K562 (cell line): ENCODE data around the gene LRRC58. TPM values are rescaled to one million over a fixed set of nuclear protein-coding genes. Genes with fewer than 3 reads are reported as not detected.

Experiments used
- ATAC-seq: fragments of 200-7000 bp; cut with Tn5 transposase; 3 replicates; pipeline ENCODE4 v1.9.1; 2020; ENCODE audit warnings: moderate library complexity
- BruUV-seq: library from RNA; stranded (reverse); fragments of 400-500 nt; replicated peaks from 2 replicates; lab custom pipeline; 2021; lab: Mats Ljungman, UMichigan
- CTCF ChIA-PET: fragments of 300-600 bp; formaldehyde crosslinking; extraction: SDS; loops from one replicate; lab custom pipeline; 2021; ENCODE audit warnings: low intra/inter-chr PET ratio; lab: Yijun Ruan, JAX
- POLR2A ChIA-PET: fragments of 300-600, 350-650 bp; sonication (Branson Sonifier 250); formaldehyde crosslinking; extraction: SDS; loops from one replicate; lab custom pipeline; 2021; ENCODE audit warnings: antibody characterized with exemption, inconsistent platforms; lab: Yijun Ruan, JAX
- DNase-seq, 4 experiments: peaks; one replicate each; pipeline versions ENCODE4 v3.0.0 to v3.0.0-alpha.2; 2011 to 2018; ENCODE audit warnings: low spot score in 3 of 4, mixed read lengths in 3 of 4; ENCODE audit errors: extremely low read depth in 1 of 4
- FAIRE-seq: peaks from 2 replicates; lab custom pipeline; 2011; peaks lifted over from hg19 to GRCh38; lab: Jason Lieb, UNC
- H2AFZ ChIP-seq: 2 replicates; pipeline ENCODE4 v1.6.0; 2011; ENCODE audit warnings: low read depth, low read length, control low read depth, inconsistent platforms
- H3K27ac ChIP-seq: fragments of 200-600 bp; 3 replicates; pipeline ENCODE4 v1.8.0; 2011; ENCODE audit warnings: low read depth, mild to moderate bottlenecking, control low read depth, inconsistent platforms, low read length, moderate library complexity, mixed read lengths; ENCODE audit errors: extremely low read depth
- H3K27me3 ChIP-seq, 2 experiments: fragments of 300-600 bp in 1 of 2; 2 replicates in 1 of 2; 3 replicates in 1 of 2; pipeline versions ENCODE4 v1.6.0 to v1.8.0; 2011; ENCODE audit warnings: inconsistent platforms in 2 of 2, low read length in 2 of 2, mild to moderate bottlenecking in 1 of 2, mixed read lengths in 1 of 2, moderate library complexity in 1 of 2; ENCODE audit not compliant: control insufficient read depth in 2 of 2, insufficient read depth in 2 of 2
- H3K36me3 ChIP-seq: fragments of 300-600 bp; 3 replicates; pipeline ENCODE4 v1.8.0; 2011; ENCODE audit warnings: mild to moderate bottlenecking, low read length, inconsistent platforms; ENCODE audit not compliant: control insufficient read depth, insufficient read depth
- H3K4me1 ChIP-seq, 2 experiments: fragments of 200-600 bp in 1 of 2; replicated peaks in 1 of 2; 2 replicates in 1 of 2; 3 replicates in 1 of 2; pipeline versions ENCODE4 v1.5.1 to v1.8.0; 2011; ENCODE audit warnings: inconsistent platforms in 2 of 2, low read length in 2 of 2, mild to moderate bottlenecking in 1 of 2, mixed read lengths in 1 of 2, moderate library complexity in 1 of 2; ENCODE audit not compliant: control insufficient read depth in 2 of 2, insufficient read depth in 2 of 2
- H3K4me2 ChIP-seq: 2 replicates; pipeline ENCODE4 v1.6.1; 2011; ENCODE audit warnings: low read length, control low read depth, inconsistent platforms, mixed read lengths; ENCODE audit not compliant: insufficient read depth
- H3K4me3 ChIP-seq: fragments of 200-600 bp; sonication (generic), shearing (Covaris generic); 2 replicates; pipeline ENCODE4 v1.5.1; 2016; ENCODE audit warnings: control low read depth, inconsistent platforms
- H3K79me2 ChIP-seq: fragments of 200-600 bp; 3 replicates; pipeline ENCODE4 v1.8.0; 2011; ENCODE audit warnings: low read length, inconsistent platforms; ENCODE audit not compliant: control insufficient read depth, insufficient read depth
- H3K9ac ChIP-seq, 2 experiments: 2 replicates each; pipeline versions ENCODE4 v1.6.0 to v1.6.1; 2011; ENCODE audit warnings: low read depth in 2 of 2, low read length in 2 of 2, control low read depth in 1 of 2, inconsistent platforms in 1 of 2, mild to moderate bottlenecking in 1 of 2, mixed read lengths in 1 of 2; ENCODE audit not compliant: insufficient read depth in 1 of 2
- H3K9me1 ChIP-seq: one replicate; pipeline ENCODE4 v1.6.0; 2011; ENCODE audit warnings: inconsistent platforms, mild to moderate bottlenecking, low read length, moderate library complexity; ENCODE audit not compliant: control insufficient read depth, insufficient read depth
- H3K9me3 ChIP-seq: replicated peaks from 2 replicates; pipeline ENCODE4 v1.5.1; 2011; ENCODE audit warnings: low read depth, low read length, inconsistent platforms; ENCODE audit not compliant: control insufficient read depth, insufficient read depth
- H4K20me1 ChIP-seq: replicated peaks from 2 replicates; pipeline ENCODE4 v1.6.1; 2011; ENCODE audit warnings: low read length, inconsistent platforms, mixed read lengths; ENCODE audit not compliant: control insufficient read depth, insufficient read depth
- CBFB ChIP-seq: sonication (generic); formaldehyde crosslinking; IDR thresholded peaks from 2 replicates; pipeline ENCODE4 v1.4.0; 2020; ENCODE audit warnings: mild to moderate bottlenecking, missing genetic modification reagents
- FUS ChIP-seq: fragments of 200-400 bp; formaldehyde crosslinking; optimal IDR thresholded peaks from 2 replicates; pipeline ENCODE3; 2017; ENCODE audit warnings: low read depth, low read length
- GATAD2B ChIP-seq: fragments of 450-650 bp; IDR thresholded peaks from 2 replicates; pipeline ENCODE4 v1.6.1; 2017; ENCODE audit warnings: mild to moderate bottlenecking, borderline replicate concordance
- LARP7 ChIP-seq: fragments of 450-650 bp; IDR thresholded peaks from 2 replicates; pipeline ENCODE4 v1.6.1; 2016
- MCM2 ChIP-seq: fragments of 450-650 bp; IDR thresholded peaks from 2 replicates; pipeline ENCODE4 v1.6.1; 2017; ENCODE audit warnings: low read depth, mild to moderate bottlenecking
- NFYB ChIP-seq: IDR thresholded peaks from 2 replicates; pipeline ENCODE4 v1.6.1; 2011; ENCODE audit warnings: mild to moderate bottlenecking, moderate library complexity; ENCODE audit not compliant: insufficient read length; ENCODE audit errors: extremely low read depth
- NR4A1 ChIP-seq, 2 experiments: fragments of 250-450 bp in 1 of 2; fragments of 450-650 bp in 1 of 2; sonication (Bioruptor Pico) in 1 of 2; IDR thresholded peaks; 2 replicates each; pipeline versions ENCODE4 v1.4.0 to v1.6.1; 2016 to 2020; ENCODE audit warnings: mild to moderate bottlenecking in 2 of 2, missing compliant biosample characterization in 1 of 2, missing genetic modification characterization in 1 of 2, moderate library complexity in 1 of 2
- PURB ChIP-seq: sonication (generic); formaldehyde crosslinking; IDR thresholded peaks from 2 replicates; pipeline ENCODE4 v1.9.0; 2021; ENCODE audit warnings: low read depth, mild to moderate bottlenecking, missing genetic modification reagents
- SRSF1 ChIP-seq: fragments of 200-400 bp; formaldehyde crosslinking; IDR thresholded peaks from 2 replicates; pipeline ENCODE4 v1.6.1; 2017; ENCODE audit warnings: mild to moderate bottlenecking, low read depth, low read length, moderate library complexity
- TEAD2 ChIP-seq: fragments of 450-650 bp; IDR thresholded peaks from 2 replicates; pipeline ENCODE4 v1.6.1; 2016; ENCODE audit warnings: missing genetic modification characterization, control low read depth, missing compliant biosample characterization
- TOE1 ChIP-seq, 2 experiments: fragments of 450-650 bp in 1 of 2; sonication (generic) in 1 of 2; formaldehyde crosslinking in 1 of 2; IDR thresholded peaks; 2 replicates each; pipeline versions ENCODE4 v1.7.1 to v1.8.0; 2016 to 2022; ENCODE audit warnings: borderline replicate concordance in 2 of 2, mild to moderate bottlenecking in 2 of 2, antibody characterized with exemption in 1 of 2, inconsistent platforms in 1 of 2, low read depth in 1 of 2, missing genetic modification reagents in 1 of 2, moderate library complexity in 1 of 2
- TSC22D4 ChIP-seq: fragments of 450-650 bp; IDR thresholded peaks from 2 replicates; pipeline ENCODE4 v1.6.1; 2016; ENCODE audit warnings: missing genetic modification characterization, missing biosample characterization, control low read depth
- ZKSCAN8 ChIP-seq: fragments of 200-800 bp; sonication (Bioruptor generic); IDR thresholded peaks from 2 replicates; pipeline ENCODE4 v1.6.1; 2016; ENCODE audit warnings: missing genetic modification characterization, missing compliant biosample characterization
- ZNF431 ChIP-seq: sonication (generic); formaldehyde crosslinking; IDR thresholded peaks from 2 replicates; pipeline ENCODE4 v1.8.0; 2022; ENCODE audit warnings: mild to moderate bottlenecking, missing genetic modification reagents
- ZNF668 ChIP-seq: fragments of 250-450 bp; sonication (Bioruptor Pico); IDR thresholded peaks from 2 replicates; pipeline ENCODE4 v1.8.0; 2022; ENCODE audit warnings: mild to moderate bottlenecking, inconsistent platforms
- WGBS: fragments of 100-300 bp; shearing (Covaris generic); methylation state at CpG from one replicate; pipeline ENCODE4 v1.1.6; 2016; ENCODE audit warnings: low coverage, mixed read lengths; ENCODE audit not compliant: insufficient coverage; ENCODE audit errors: missing lambda C conversion rate; 5-methylcytosine and 5-hydroxymethylcytosine counted together
- in situ Hi-C: fragments of 300-500 bp; cut with MboI; formaldehyde crosslinking; loops from 4 replicates; pipeline ENCODE4 v1.15.0; 2018; ENCODE audit warnings: inconsistent platforms, mixed read lengths
- intact Hi-C: fragments of 100-400 bp; cut with micrococcal nuclease; formaldehyde crosslinking; loops from 2 replicates; pipeline ENCODE4 v1.14.2; 2022
- polyA plus RNA-seq, 8 experiments: library from polyadenylated mRNA; depleted of rRNA in 4 of 8; stranded (reverse) in 5 of 8; unstranded in 3 of 8; fragments of >200 nt; fragmentation: Nextera tagmentation in 2 of 8; fragmentation: Illumina TruSeq in 1 of 8; extraction: Ambion mirVana in 2 of 8; extraction: Trizol in 1 of 8; gene quantifications; 2 replicates each; pipeline versions ENCODE4 v1.2.1 to v1.2.3, GENCODE V29; 2011 to 2014; ENCODE audit warnings: inconsistent platforms in 1 of 8, missing spikeins in 1 of 8
- total RNA-seq, 7 experiments: library from RNA; depleted of rRNA in 6 of 7; stranded (reverse); fragments of >200 nt in 6 of 7; fragmentation: Illumina TruSeq in 2 of 7; extraction: Trizol in 2 of 7; gene quantifications; 2 replicates each; pipeline versions ENCODE4 v1.2.1 to v1.2.3, GENCODE V29; 2011 to 2021; ENCODE audit warnings: low replicate concordance in 1 of 7
- TF ChIP-seq, protein P1 (sequence below), 2 experiments: fragments of 200-800 bp in 1 of 2; sonication (Bioruptor generic) in 1 of 2; sonication (generic) in 1 of 2; formaldehyde crosslinking in 1 of 2; IDR thresholded peaks in 1 of 2; conservative IDR thresholded peaks in 1 of 2; 2 replicates each; pipeline versions ENCODE4 v1.5.0 to v1.6.1; 2016 to 2020; ENCODE audit warnings: missing compliant biosample characterization in 1 of 2, missing genetic modification characterization in 1 of 2, missing genetic modification reagents in 1 of 2
- TF ChIP-seq, protein P2 (sequence below), 2 experiments: fragments of 450-650 bp in 1 of 2; sonication (generic) in 1 of 2; formaldehyde crosslinking in 1 of 2; IDR thresholded peaks in 1 of 2; conservative IDR thresholded peaks in 1 of 2; 2 replicates each; pipeline versions ENCODE4 v1.6.1 to v1.8.1; 2016 to 2023; ENCODE audit warnings: mild to moderate bottlenecking in 2 of 2, moderate library complexity in 2 of 2, inconsistent platforms in 1 of 2, missing genetic modification reagents in 1 of 2

Gene LRRC58
- total and polyA plus RNA-seq, 9 of the 15 experiments (the other 6 are each of a cell fraction or from before 2014, with no cell fraction given) = 5.6 to 26.6 (median 14.8) TPM

GRCh38 chr3:120332646-120333045, 16.5 kb downstream of the LRRC58 start:
- Histone ChIP-seq H3K36me3 (peaks cover 77% of the 10 kb centered on the region; the same call in 2 of the 3 replicates), H3K27me3 (no peaks in the 10 kb centered on the region), H4K20me1 (no peaks in the 10 kb centered on the region), H2AFZ (no peak overlapping the region), H3K27ac (no peak overlapping the region), H3K4me1 (no peaks in the 10 kb centered on the region), H3K79me2 (peaks cover 12% of the 10 kb centered on the region), H3K4me3 (no peak overlapping the region), H3K9me1 (no peaks in the 10 kb centered on the region)
- ATAC-seq (no peak), DNase-seq (no peak), FAIRE-seq (no peak)
- ChIA-PET CTCF (no interaction called here), POLR2A (no interaction called here)
- intact Hi-C loops = no loop called here
- no peak for TF ChIP-seq ZNF668 (CRISPR knock-in tag)
- no peak for TF ChIP-seq NFYB
- TF ChIP-seq MCM2 = no peak
- TF ChIP-seq LARP7 = no peak
- no peak for TF ChIP-seq PURB (CRISPR knock-in tag)
- no peak for TF ChIP-seq SRSF1
- TF ChIP-seq ZKSCAN8 = no peak
- no peak for TF ChIP-seq ZNF431 (CRISPR knock-in tag)
- TF ChIP-seq TEAD2 (tag) = no peak
- TF ChIP-seq, protein P1, sequence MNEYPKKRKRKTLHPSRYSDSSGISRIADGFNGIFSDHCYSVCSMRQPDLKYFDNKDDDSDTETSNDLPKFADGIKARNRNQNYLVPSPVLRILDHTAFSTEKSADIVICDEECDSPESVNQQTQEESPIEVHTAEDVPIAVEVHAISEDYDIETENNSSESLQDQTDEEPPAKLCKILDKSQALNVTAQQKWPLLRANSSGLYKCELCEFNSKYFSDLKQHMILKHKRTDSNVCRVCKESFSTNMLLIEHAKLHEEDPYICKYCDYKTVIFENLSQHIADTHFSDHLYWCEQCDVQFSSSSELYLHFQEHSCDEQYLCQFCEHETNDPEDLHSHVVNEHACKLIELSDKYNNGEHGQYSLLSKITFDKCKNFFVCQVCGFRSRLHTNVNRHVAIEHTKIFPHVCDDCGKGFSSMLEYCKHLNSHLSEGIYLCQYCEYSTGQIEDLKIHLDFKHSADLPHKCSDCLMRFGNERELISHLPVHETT (CRISPR knock-in tag; conservative IDR thresholded peaks at IDR 0.05 in 1 of 2, IDR thresholded peaks at IDR 0.05 in 1 of 2) = no peak
- TF ChIP-seq, protein P2, sequence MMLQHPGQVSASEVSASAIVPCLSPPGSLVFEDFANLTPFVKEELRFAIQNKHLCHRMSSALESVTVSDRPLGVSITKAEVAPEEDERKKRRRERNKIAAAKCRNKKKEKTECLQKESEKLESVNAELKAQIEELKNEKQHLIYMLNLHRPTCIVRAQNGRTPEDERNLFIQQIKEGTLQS (IDR thresholded peaks at IDR 0.05) = no peak
- TF ChIP-seq, protein P2 (CRISPR knock-in tag; conservative IDR thresholded peaks at IDR 0.05) = no peak
- TF ChIP-seq CBFB = no peak
- no peak for TF ChIP-seq TSC22D4 (tag)
- no peak for TF ChIP-seq FUS
- TF ChIP-seq NR4A1 (CRISPR knock-in tag; IDR thresholded peaks at IDR 0.05) = no peak
- no peak for TF ChIP-seq NR4A1 (tag; IDR thresholded peaks at IDR 0.05)
- no peak for TF ChIP-seq GATAD2B
- no peak for TF ChIP-seq TOE1 (IDR thresholded peaks at IDR 0.05; ENCODE audit: borderline replicate concordance)
- no peak for TF ChIP-seq TOE1 (CRISPR knock-in tag; IDR thresholded peaks at IDR 0.05; ENCODE audit: borderline replicate concordance, low read depth)
- TF ChIP-seq, all 486 proteins: peak for 0
- WGBS = 88% methylated on average over 2 of the region's 8 CpGs
- H3K9ac ChIP-seq = no peak overlapping the region
- in situ Hi-C loops = no loop called here
- no peaks in the 10 kb centered on the region for H3K9me3 ChIP-seq
- BruUV-seq = no TSS peak
- no peak overlapping the region for H3K4me2 ChIP-seq
